SK-N-SH (cell line): ENCODE results near the gene PGA5. TPM values are rescaled to one million over a fixed set of nuclear protein-coding genes. Genes with fewer than 3 reads are reported as not detected.

ENCODE experiments used
- CTCF ChIA-PET: fragments of 300-600, 350-600 bp; formaldehyde crosslinking; extraction: SDS; loops from one replicate; lab custom pipeline; 2021; lab: Yijun Ruan, JAX
- POLR2A ChIA-PET: fragments of 350-600 bp; sonication (Branson Sonifier 250); formaldehyde crosslinking; extraction: SDS; loops from one replicate; lab custom pipeline; 2020; ENCODE audit warnings: antibody characterized with exemption, inconsistent platforms; lab: Yijun Ruan, JAX
- DNase-seq: peaks from one replicate; pipeline ENCODE4 v3.0.0; 2012
- H2AFZ ChIP-seq: fragments of 200-600 bp; sonication (generic); 2 replicates; pipeline ENCODE4 v1.8.1; 2016; ENCODE audit warnings: antibody characterized with exemption, mild to moderate bottlenecking, low read depth
- H3F3A ChIP-seq: fragments of 200-600 bp; sonication (generic); replicated peaks from 2 replicates; pipeline ENCODE3; 2016; ENCODE audit warnings: antibody characterized with exemption, mild to moderate bottlenecking; ENCODE audit not compliant: insufficient read depth
- H3K27ac ChIP-seq, 2 experiments: fragments of 200-500 bp in 1 of 2; fragments of 200-600 bp in 1 of 2; sonication (Bioruptor generic) in 1 of 2; sonication (generic), shearing (Covaris generic) in 1 of 2; 2 replicates each; pipeline versions ENCODE4 v1.5.1 to v1.6.1; 2014 to 2016; ENCODE audit warnings: low read depth in 2 of 2, inconsistent platforms in 1 of 2, low read length in 1 of 2, mild to moderate bottlenecking in 1 of 2, mixed read lengths in 1 of 2
- H3K27me3 ChIP-seq: fragments of 200-600 bp; sonication (generic), shearing (Covaris generic); 2 replicates; pipeline ENCODE4 v1.6.1; 2016; ENCODE audit warnings: mixed run types; ENCODE audit not compliant: insufficient read depth
- H3K36me3 ChIP-seq, 2 experiments: fragments of 200-500 bp in 1 of 2; fragments of 200-600 bp in 1 of 2; sonication (Bioruptor generic) in 1 of 2; sonication (generic) in 1 of 2; replicated peaks in 1 of 2; 2 replicates each; pipeline versions ENCODE3 to v1.5.1; 2014 to 2016; ENCODE audit warnings: low read length in 1 of 2, mild to moderate bottlenecking in 1 of 2; ENCODE audit not compliant: insufficient read depth in 2 of 2, control insufficient read depth in 1 of 2
- H3K4me1 ChIP-seq, 2 experiments: fragments of 200-500 bp in 1 of 2; fragments of 200-600 bp in 1 of 2; sonication (Bioruptor generic) in 1 of 2; sonication (generic), shearing (Covaris generic) in 1 of 2; 2 replicates each; pipeline versions ENCODE4 v1.5.1 to v1.6.1; 2014 to 2016; ENCODE audit warnings: low read depth in 1 of 2, low read length in 1 of 2, mixed run types in 1 of 2; ENCODE audit not compliant: insufficient read depth in 2 of 2, control insufficient read depth in 1 of 2
- H3K4me2 ChIP-seq: fragments of 200-600 bp; sonication (generic), shearing (Covaris generic); 2 replicates; pipeline ENCODE4 v1.6.1; 2017; ENCODE audit warnings: mixed run types
- H3K4me3 ChIP-seq, 2 experiments: fragments of 200-500 bp in 1 of 2; fragments of 200-600 bp in 1 of 2; sonication (Bioruptor generic) in 1 of 2; sonication (generic), shearing (Covaris generic) in 1 of 2; 2 replicates each; pipeline versions ENCODE4 v1.5.1 to v1.8.1; 2014 to 2016; ENCODE audit warnings: low read depth in 2 of 2, inconsistent platforms in 1 of 2, low read length in 1 of 2, mild to moderate bottlenecking in 1 of 2, mixed read lengths in 1 of 2, moderate library complexity in 1 of 2
- H3K79me2 ChIP-seq: fragments of 200-600 bp; sonication (generic); 2 replicates; pipeline ENCODE4 v1.8.1; 2017; ENCODE audit warnings: mild to moderate bottlenecking; ENCODE audit not compliant: insufficient read depth
- H3K9ac ChIP-seq: fragments of 200-600 bp; sonication (generic); 2 replicates; pipeline ENCODE4 v1.6.1; 2017; ENCODE audit warnings: mixed run types
- H3K9me2 ChIP-seq: fragments of 200-600 bp; sonication (generic); 2 replicates; pipeline ENCODE4 v1.6.1; 2017; ENCODE audit warnings: mixed run types
- H3K9me3 ChIP-seq: fragments of 200-600 bp; sonication (generic); 2 replicates; pipeline ENCODE4 v1.6.1; 2017; ENCODE audit warnings: mixed run types, mild to moderate bottlenecking, moderate library complexity
- H4K20me1 ChIP-seq: fragments of 200-600 bp; sonication (generic); 2 replicates; pipeline ENCODE4 v1.6.1; 2017; ENCODE audit warnings: mild to moderate bottlenecking, mixed run types; ENCODE audit not compliant: insufficient read depth
- CHD2 ChIP-seq: fragments of 150-350 bp; IDR thresholded peaks from 2 replicates; pipeline ENCODE4 v1.6.1; 2018; ENCODE audit warnings: low read length; ENCODE audit not compliant: partially characterized antibody
- EP300 ChIP-seq, 2 experiments: IDR thresholded peaks; 2 replicates each; pipeline versions ENCODE4 v1.4.0 to v1.6.1; 2012; ENCODE audit warnings: borderline replicate concordance in 1 of 2, low read depth in 1 of 2, low read length in 1 of 2
- FOXJ3 ChIP-seq: sonication (generic); formaldehyde crosslinking; IDR thresholded peaks from 2 replicates; pipeline ENCODE4 v1.5.1; 2020; ENCODE audit warnings: mild to moderate bottlenecking, missing genetic modification reagents
- MEF2A ChIP-seq: IDR thresholded peaks from 2 replicates; pipeline ENCODE4 v1.4.0; 2012; ENCODE audit warnings: low read depth, borderline replicate concordance
- NFIC ChIP-seq: IDR thresholded peaks from 2 replicates; pipeline ENCODE4 v1.4.0; 2012; ENCODE audit warnings: borderline replicate concordance
- NRF1 ChIP-seq: IDR thresholded peaks from 2 replicates; pipeline ENCODE4 v1.6.1; 2012; ENCODE audit warnings: low read depth, mild to moderate bottlenecking, low read length
- POLR2AphosphoS5 ChIP-seq: IDR thresholded peaks from 2 replicates; pipeline ENCODE4 v1.6.1; 2012; ENCODE audit warnings: low read depth, low read length
- RAD21 ChIP-seq: IDR thresholded peaks from 2 replicates; pipeline ENCODE4 v1.6.1; 2012; ENCODE audit warnings: mild to moderate bottlenecking, low read length
- RCOR1 ChIP-seq: fragments of 150-350 bp; IDR thresholded peaks from 2 replicates; pipeline ENCODE4 v1.6.1; 2017; ENCODE audit warnings: antibody characterized with exemption, low read length
- RXRA ChIP-seq: IDR thresholded peaks from 2 replicates; pipeline ENCODE4 v1.4.0; 2012; ENCODE audit warnings: low read depth, mild to moderate bottlenecking, borderline replicate concordance
- TCF12 ChIP-seq: IDR thresholded peaks from 2 replicates; pipeline ENCODE4 v1.4.0; 2012
- YY1 ChIP-seq: IDR thresholded peaks from 2 replicates; pipeline ENCODE4 v1.4.0; 2012; ENCODE audit warnings: low read depth, mild to moderate bottlenecking
- WGBS: methylation state at CpG from one replicate; pipeline ENCODE4 v1.1.6; 2017; ENCODE audit warnings: low lambda C conversion rate; 5-methylcytosine and 5-hydroxymethylcytosine counted together
- polyA plus RNA-seq, 3 experiments: library from polyadenylated mRNA; depleted of rRNA; stranded (reverse); fragments of >200 nt; gene quantifications; 2 replicates each; pipeline ENCODE4 v1.2.3, GENCODE V29; 2012
- TF ChIP-seq, protein P1 (sequence below): IDR thresholded peaks from 2 replicates; pipeline ENCODE4 v1.4.0; 2012; ENCODE audit warnings: low read depth, borderline replicate concordance
- TF ChIP-seq, protein P2 (sequence below): fragments of 150-350 bp; IDR thresholded peaks from 2 replicates; pipeline ENCODE4 v1.6.1; 2016; ENCODE audit warnings: mild to moderate bottlenecking, low read depth, low read length
- TF ChIP-seq, protein P3 (sequence below): IDR thresholded peaks from 2 replicates; pipeline ENCODE4 v1.4.0; 2012; ENCODE audit warnings: low read depth, borderline replicate concordance

PGA5 gene
- polyA plus RNA-seq, 1 of the 3 experiments (the other 2 are of a cell fraction) = not detected

DNA sequence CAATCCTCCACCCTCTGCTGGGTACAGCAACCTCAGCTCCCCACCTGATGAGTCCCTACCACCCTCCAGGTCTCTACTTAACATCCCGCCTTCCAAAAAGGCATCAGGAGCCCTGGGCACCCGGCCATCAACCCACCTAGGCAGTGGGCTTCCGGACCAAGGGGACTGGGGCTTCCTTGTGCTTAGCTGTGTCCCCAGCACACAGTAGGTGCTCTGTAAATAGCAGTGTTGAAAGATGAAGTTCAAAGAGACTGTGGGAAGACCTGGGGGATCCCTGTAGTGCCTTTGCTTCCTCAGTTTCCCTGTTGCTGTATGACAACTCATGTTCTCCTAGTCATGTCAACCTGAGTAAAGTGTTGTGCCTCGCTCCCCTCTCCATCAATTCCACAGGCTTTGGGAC is 33.1 kb downstream of the PGA5 start (continued):
- TF ChIP-seq, protein P1, sequence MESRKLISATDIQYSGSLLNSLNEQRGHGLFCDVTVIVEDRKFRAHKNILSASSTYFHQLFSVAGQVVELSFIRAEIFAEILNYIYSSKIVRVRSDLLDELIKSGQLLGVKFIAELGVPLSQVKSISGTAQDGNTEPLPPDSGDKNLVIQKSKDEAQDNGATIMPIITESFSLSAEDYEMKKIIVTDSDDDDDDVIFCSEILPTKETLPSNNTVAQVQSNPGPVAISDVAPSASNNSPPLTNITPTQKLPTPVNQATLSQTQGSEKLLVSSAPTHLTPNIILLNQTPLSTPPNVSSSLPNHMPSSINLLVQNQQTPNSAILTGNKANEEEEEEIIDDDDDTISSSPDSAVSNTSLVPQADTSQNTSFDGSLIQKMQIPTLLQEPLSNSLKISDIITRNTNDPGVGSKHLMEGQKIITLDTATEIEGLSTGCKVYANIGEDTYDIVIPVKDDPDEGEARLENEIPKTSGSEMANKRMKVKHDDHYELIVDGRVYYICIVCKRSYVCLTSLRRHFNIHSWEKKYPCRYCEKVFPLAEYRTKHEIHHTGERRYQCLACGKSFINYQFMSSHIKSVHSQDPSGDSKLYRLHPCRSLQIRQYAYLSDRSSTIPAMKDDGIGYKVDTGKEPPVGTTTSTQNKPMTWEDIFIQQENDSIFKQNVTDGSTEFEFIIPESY = no peak
- TF ChIP-seq FOXJ3 (no peak), CHD2 (no peak), NRF1 (no peak), MEF2A (no peak), RAD21 (no peak), POLR2AphosphoS5 (no peak), NFIC (no peak), EP300 (IDR thresholded peaks at IDR 0.05; ENCODE audit: borderline replicate concordance in 1 of 2, low read depth in 1 of 2, low read length in 1 of 2) (no peak), TCF12 (no peak), RCOR1 (no peak)
- TF ChIP-seq, protein P2, sequence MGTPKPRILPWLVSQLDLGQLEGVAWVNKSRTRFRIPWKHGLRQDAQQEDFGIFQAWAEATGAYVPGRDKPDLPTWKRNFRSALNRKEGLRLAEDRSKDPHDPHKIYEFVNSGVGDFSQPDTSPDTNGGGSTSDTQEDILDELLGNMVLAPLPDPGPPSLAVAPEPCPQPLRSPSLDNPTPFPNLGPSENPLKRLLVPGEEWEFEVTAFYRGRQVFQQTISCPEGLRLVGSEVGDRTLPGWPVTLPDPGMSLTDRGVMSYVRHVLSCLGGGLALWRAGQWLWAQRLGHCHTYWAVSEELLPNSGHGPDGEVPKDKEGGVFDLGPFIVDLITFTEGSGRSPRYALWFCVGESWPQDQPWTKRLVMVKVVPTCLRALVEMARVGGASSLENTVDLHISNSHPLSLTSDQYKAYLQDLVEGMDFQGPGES = no peak

DNA sequence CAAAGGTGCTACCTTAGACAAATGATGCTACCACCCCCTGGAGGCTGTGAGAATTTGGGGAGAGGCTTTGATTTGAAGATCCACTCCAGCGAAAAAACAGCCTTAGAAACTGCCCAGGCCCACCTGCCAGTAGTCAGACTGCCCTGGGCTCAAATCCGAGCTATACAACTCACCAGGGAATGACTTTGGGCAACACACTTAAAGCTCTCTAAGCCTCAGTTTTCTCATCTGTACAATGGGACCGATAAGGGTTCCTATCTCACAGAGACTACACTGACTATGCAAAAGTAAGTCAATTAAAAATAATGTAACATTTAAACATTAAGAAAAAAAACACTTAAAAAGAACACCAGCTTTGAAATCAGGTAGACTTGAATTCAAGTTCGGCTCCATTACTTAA is 34.2 kb downstream of the PGA5 start:
- CTCF ChIA-PET = interaction anchor here (0.7 to 0.9 kb wide), 2 partner anchors 20 to 99 kb away, joined by 3 to 4 read pairs; no protein-coding TSS in a partner anchor

More for the DNA sequence above, 34.2 kb downstream of the PGA5 start:
- no peaks in the 10 kb centered on the region for H3K9me3 ChIP-seq
- no peaks in the 10 kb centered on the region for H3F3A ChIP-seq
- no peaks in the 10 kb centered on the region for H3K4me1 ChIP-seq
- no peaks in the 10 kb centered on the region for H3K79me2 ChIP-seq
- H3K9me2 ChIP-seq = no peaks in the 10 kb centered on the region
- H3K27me3 ChIP-seq = no peaks in the 10 kb centered on the region
- no peak overlapping the region for H3K4me3 ChIP-seq
- H3K36me3 ChIP-seq = no peaks in the 10 kb centered on the region
- POLR2A ChIA-PET = no interaction called here
- no peak overlapping the region for H2AFZ ChIP-seq
- TF ChIP-seq TCF12 = no peak
- TF ChIP-seq RXRA = no peak
- no peak for TF ChIP-seq FOXJ3
- no peak for TF ChIP-seq YY1
- TF ChIP-seq, protein P3, sequence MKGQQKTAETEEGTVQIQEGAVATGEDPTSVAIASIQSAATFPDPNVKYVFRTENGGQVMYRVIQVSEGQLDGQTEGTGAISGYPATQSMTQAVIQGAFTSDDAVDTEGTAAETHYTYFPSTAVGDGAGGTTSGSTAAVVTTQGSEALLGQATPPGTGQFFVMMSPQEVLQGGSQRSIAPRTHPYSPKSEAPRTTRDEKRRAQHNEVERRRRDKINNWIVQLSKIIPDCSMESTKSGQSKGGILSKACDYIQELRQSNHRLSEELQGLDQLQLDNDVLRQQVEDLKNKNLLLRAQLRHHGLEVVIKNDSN = no peak
- WGBS = 77% methylated on average over 4 of the region's 4 CpGs
- no peak overlapping the region for H3K27ac ChIP-seq
- DNase-seq = no peak
- no peak overlapping the region for H3K4me2 ChIP-seq
- no peak overlapping the region for H3K9ac ChIP-seq
- no peaks in the 10 kb centered on the region for H4K20me1 ChIP-seq
